Renal cortex interstitium (tissue), 11 donors: ENCODE data around the gene MPZL1. TPM values are rescaled to one million over a fixed set of nuclear protein-coding genes. Genes with fewer than 3 reads are reported as not detected.
"Not testable (repeated sequence)": the region's sequence is repeated elsewhere in the genome, so short reads cannot be mapped to it uniquely, and the experiment has no call there.

Experiments used
- DNase-seq, 11 donors: peaks; one replicate each; pipeline ENCODE4 v3.0.0-alpha.2; 2013; ENCODE audit warnings: low read depth in 9 of 11, low spot score in 4 of 11; ENCODE audit errors: extremely low read depth in 1 of 11
- polyA plus RNA-seq, 3 donors: library from polyadenylated mRNA; unstranded; fragments of 120-200 nt; gene quantifications; one replicate each; pipeline ENCODE4 v1.2.1, GENCODE V29; 2013; ENCODE audit not compliant: insufficient read length in 3 of 3

MPZL1 gene
- polyA plus RNA-seq, 3 donors, result 119 to 148 (median 128) TPM

GRCh38 chr1:167713330-167714081 is 8.3 kb upstream of the MPZL1 start:
- DNase-seq, result peak in 3 of 11 donors; percentile 20 to 25 (median 20)

GRCh38 chr1:167714098-167714438 is 7.7 kb upstream of the MPZL1 start:
- DNase-seq, result peak in 2 of 11 donors; percentile 28 to 41

- DNase-seq, result peak in 9 of 11 donors; percentile 76 to 88 (median 81)
Observed at GRCh38 chr1:167714439-167715156, 7.2 kb upstream of the MPZL1 start.

GRCh38 chr1:167715157-167715999 is 6.4 kb upstream of the MPZL1 start:
- DNase-seq, result peak in 9 of 11 donors; percentile 77 to 93 (median 86)

- no peak for DNase-seq
Observed at GRCh38 chr1:167716000-167716271, 5.8 kb upstream of the MPZL1 start.

GRCh38 chr1:167717351-167717750 is 4.4 kb upstream of the MPZL1 start:
- DNase-seq, result no peak

- DNase-seq, result no peak
Observed at GRCh38 chr1:167718914-167719691, 2.7 kb upstream of the MPZL1 start.

- DNase-seq, result not testable (repeated sequence)
Observed at GRCh38 chr1:167719715-167720421, 1.9 kb upstream of the MPZL1 start.

GRCh38 chr1:167720965-167721616 is 691 bp upstream of the MPZL1 start:
- peak in 1 of 11 donors; percentile 40 for DNase-seq

- DNase-seq, result peak in 5 of 11 donors; percentile 33 to 64 (median 43)
Observed at GRCh38 chr1:167722152-167722869, 529 bp downstream of the MPZL1 start.

- no peak for DNase-seq
Observed at GRCh38 chr1:167722870-167723251, 1.1 kb downstream of the MPZL1 start.

GRCh38 chr1:167723707-167724323 is 2.0 kb downstream of the MPZL1 start:
- DNase-seq, result no peak

GRCh38 chr1:167726008-167726407 is 4.2 kb downstream of the MPZL1 start:
- DNase-seq, result no peak

- no peak for DNase-seq
Observed at GRCh38 chr1:167728818-167729410, 7.1 kb downstream of the MPZL1 start.

GRCh38 chr1:167734227-167734626 is 12.4 kb downstream of the MPZL1 start:
- DNase-seq, result no peak

GRCh38 chr1:167734841-167735240 is 13.1 kb downstream of the MPZL1 start:
- no peak for DNase-seq

- DNase-seq, result no peak
Observed at GRCh38 chr1:167737169-167737568, 15.4 kb downstream of the MPZL1 start.
